ENCODE measurements around the gene C1GALT1.
"Not testable (repeated sequence)": the region's sequence is repeated elsewhere in the genome, so short reads cannot be mapped to it uniquely, and the experiment has no call there.

The C1GALT1 gene

GRCh38 chr7:7242899-7243298 lies 60.6 kb downstream of the C1GALT1 start:
- Histone ChIP-seq H3K4me2 (ENCODE audit: low read length) (no peak overlapping the region), H3K9me3 (ENCODE audit: low read length) (no peaks in the 10 kb centered on the region), H3K36me3 (ENCODE audit: insufficient read depth, low read length) (peaks cover 81% of the 10 kb centered on the region)

GRCh38 chr7:7245233-7245632 lies 62.9 kb downstream of the C1GALT1 start:
- not testable (repeated sequence) for H2AFZ ChIP-seq (ENCODE audit: low read length); H3K27me3 ChIP-seq (ENCODE audit: insufficient read depth, low read length)
- peaks cover 58% of the 10 kb centered on the region for H3K36me3 ChIP-seq (ENCODE audit: insufficient read depth, low read length)

More at GRCh38 chr7:7242899-7243298, 60.6 kb downstream of the C1GALT1 start:
- Histone ChIP-seq H3K27me3 (ENCODE audit: insufficient read depth, low read length) (no peaks in the 10 kb centered on the region), H3K9me2 (ENCODE audit: low read depth, low read length) (no peaks in the 10 kb centered on the region), H3K4me1 (ENCODE audit: insufficient read depth, low read length, severe bottlenecking) (peaks cover 32% of the 10 kb centered on the region), H3F3A (ENCODE audit: insufficient read depth, low read length) (no peaks in the 10 kb centered on the region), H3K27ac (ENCODE audit: low read depth, low read length, poor library complexity, severe bottlenecking) (peak overlapping the region; percentile 2), H3K4me3 (ENCODE audit: low read depth, low read length, poor library complexity, severe bottlenecking) (no peak overlapping the region), H3K79me2 (ENCODE audit: insufficient read depth, low read length) (peaks cover 13% of the 10 kb centered on the region), H3K9ac (ENCODE audit: low read length) (no peak overlapping the region), H2AFZ (ENCODE audit: low read length) (no peak overlapping the region), H4K20me1 (ENCODE audit: insufficient read depth, low read length) (no peaks in the 10 kb centered on the region)
- TF ChIP-seq EZH2 (IDR thresholded peaks at IDR 0.05; ENCODE audit: borderline replicate concordance, low read length) (no peak), CTCF (IDR thresholded peaks at IDR 0.05; ENCODE audit: low read length) (no peak)

GRCh38 chr7:7246223-7246622 lies 63.9 kb downstream of the C1GALT1 start:
- no peaks in the 10 kb centered on the region for H3K9me3 ChIP-seq (ENCODE audit: low read length)
- no peak overlapping the region for H3K9ac ChIP-seq (ENCODE audit: low read length)
- no peaks in the 10 kb centered on the region for H3K9me2 ChIP-seq (ENCODE audit: low read depth, low read length)
- peaks cover 65% of the 10 kb centered on the region for H3K4me1 ChIP-seq (ENCODE audit: insufficient read depth, low read length, severe bottlenecking)
- H4K20me1 ChIP-seq (ENCODE audit: insufficient read depth, low read length), result no peaks in the 10 kb centered on the region
- peaks cover 7% of the 10 kb centered on the region for H3K79me2 ChIP-seq (ENCODE audit: insufficient read depth, low read length)
- no peaks in the 10 kb centered on the region for H3F3A ChIP-seq (ENCODE audit: insufficient read depth, low read length)
- peaks cover 48% of the 10 kb centered on the region for H3K36me3 ChIP-seq (ENCODE audit: insufficient read depth, low read length)
- H2AFZ ChIP-seq (ENCODE audit: low read length), result no peak overlapping the region
- TF ChIP-seq CTCF (IDR thresholded peaks at IDR 0.05; ENCODE audit: low read length), result no peak
- TF ChIP-seq EZH2 (IDR thresholded peaks at IDR 0.05; ENCODE audit: borderline replicate concordance, low read length), result no peak
- H3K4me3 ChIP-seq (ENCODE audit: low read depth, low read length, poor library complexity, severe bottlenecking), result no peak overlapping the region
- no peak overlapping the region; the same call in 1 of the 2 replicates for H3K4me2 ChIP-seq (ENCODE audit: low read length)
- H3K27ac ChIP-seq (ENCODE audit: low read depth, low read length, poor library complexity, severe bottlenecking), result peak overlapping the region; percentile 52
- H3K27me3 ChIP-seq (ENCODE audit: insufficient read depth, low read length), result no peaks in the 10 kb centered on the region

More at GRCh38 chr7:7245233-7245632, 62.9 kb downstream of the C1GALT1 start:
- peaks cover 55% of the 10 kb centered on the region for H3K4me1 ChIP-seq (ENCODE audit: insufficient read depth, low read length, severe bottlenecking)
- H3K4me3 ChIP-seq (ENCODE audit: low read depth, low read length, poor library complexity, severe bottlenecking); H3K9ac ChIP-seq (ENCODE audit: low read length); H3K9me2 ChIP-seq (ENCODE audit: low read depth, low read length); H3K4me2 ChIP-seq (ENCODE audit: low read length); H4K20me1 ChIP-seq (ENCODE audit: insufficient read depth, low read length); H3K9me3 ChIP-seq (ENCODE audit: low read length); H3K27ac ChIP-seq (ENCODE audit: low read depth, low read length, poor library complexity, severe bottlenecking); H3F3A ChIP-seq (ENCODE audit: insufficient read depth, low read length): not testable (repeated sequence)
- H3K79me2 ChIP-seq (ENCODE audit: insufficient read depth, low read length), result peaks cover 14% of the 10 kb centered on the region

GRCh38 chr7:7247658-7248057 lies 65.3 kb downstream of the C1GALT1 start:
- H2AFZ ChIP-seq (ENCODE audit: low read length), result no peak overlapping the region

More at GRCh38 chr7:7247658-7248057, 65.3 kb downstream of the C1GALT1 start:
- Histone ChIP-seq H3K9me2 (ENCODE audit: low read depth, low read length) (no peaks in the 10 kb centered on the region), H3F3A (ENCODE audit: insufficient read depth, low read length) (no peaks in the 10 kb centered on the region), H3K4me2 (ENCODE audit: low read length) (peak overlapping the region; percentile 62), H4K20me1 (ENCODE audit: insufficient read depth, low read length) (no peaks in the 10 kb centered on the region), H3K4me3 (ENCODE audit: low read depth, low read length, poor library complexity, severe bottlenecking) (peak overlapping the region; percentile 18), H3K4me1 (ENCODE audit: insufficient read depth, low read length, severe bottlenecking) (peaks cover 76% of the 10 kb centered on the region), H3K36me3 (ENCODE audit: insufficient read depth, low read length) (peaks cover 36% of the 10 kb centered on the region), H3K27ac (ENCODE audit: low read depth, low read length, poor library complexity, severe bottlenecking) (peak overlapping the region; percentile 16), H3K9ac (ENCODE audit: low read length) (peak overlapping the region; percentile 9), H3K27me3 (ENCODE audit: insufficient read depth, low read length) (no peaks in the 10 kb centered on the region), H3K79me2 (ENCODE audit: insufficient read depth, low read length) (peaks cover 2% of the 10 kb centered on the region; the same call in 1 of the 2 replicates), H3K9me3 (ENCODE audit: low read length) (no peaks in the 10 kb centered on the region)
- no peak for TF ChIP-seq EZH2 (IDR thresholded peaks at IDR 0.05; ENCODE audit: borderline replicate concordance, low read length)

Data from OCI-LY1 (cell line).